ENCODE measurements around the gene ABHD12.

- TF ChIP-seq, protein P1, sequence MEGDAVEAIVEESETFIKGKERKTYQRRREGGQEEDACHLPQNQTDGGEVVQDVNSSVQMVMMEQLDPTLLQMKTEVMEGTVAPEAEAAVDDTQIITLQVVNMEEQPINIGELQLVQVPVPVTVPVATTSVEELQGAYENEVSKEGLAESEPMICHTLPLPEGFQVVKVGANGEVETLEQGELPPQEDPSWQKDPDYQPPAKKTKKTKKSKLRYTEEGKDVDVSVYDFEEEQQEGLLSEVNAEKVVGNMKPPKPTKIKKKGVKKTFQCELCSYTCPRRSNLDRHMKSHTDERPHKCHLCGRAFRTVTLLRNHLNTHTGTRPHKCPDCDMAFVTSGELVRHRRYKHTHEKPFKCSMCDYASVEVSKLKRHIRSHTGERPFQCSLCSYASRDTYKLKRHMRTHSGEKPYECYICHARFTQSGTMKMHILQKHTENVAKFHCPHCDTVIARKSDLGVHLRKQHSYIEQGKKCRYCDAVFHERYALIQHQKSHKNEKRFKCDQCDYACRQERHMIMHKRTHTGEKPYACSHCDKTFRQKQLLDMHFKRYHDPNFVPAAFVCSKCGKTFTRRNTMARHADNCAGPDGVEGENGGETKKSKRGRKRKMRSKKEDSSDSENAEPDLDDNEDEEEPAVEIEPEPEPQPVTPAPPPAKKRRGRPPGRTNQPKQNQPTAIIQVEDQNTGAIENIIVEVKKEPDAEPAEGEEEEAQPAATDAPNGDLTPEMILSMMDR (conservative IDR thresholded peaks at IDR 0.05 in 1 of 2, IDR thresholded peaks at IDR 0.05 in 1 of 2; ENCODE audit: low read depth in 1 of 2, low read length in 2 of 2) = no peak
- TF ChIP-seq EZH2 (IDR thresholded peaks at IDR 0.05; ENCODE audit: low read length, missing control alignments) = no peak
Measured at GRCh38 chr20:25319241-25320034, 71.2 kb downstream of the ABHD12 start.
